OCI-LY3 (cell line): Measurements from ENCODE around the gene PRR7.

Source experiments
- H2AFZ ChIP-seq: fragments of 200-600, 300-600 bp; shearing (Covaris generic); 2 replicates; pipeline ENCODE4 v1.6.0; 2014; ENCODE audit warnings: antibody characterized with exemption, low read depth, low read length
- H3K27ac ChIP-seq: fragments of 200-600, 300-600 bp; sonication (generic); 2 replicates; pipeline ENCODE4 v1.5.1; 2014; ENCODE audit warnings: mild to moderate bottlenecking, low read length, moderate library complexity, mixed read lengths
- H3K27me3 ChIP-seq: fragments of 200-600, 300-600 bp; sonication (generic); 2 replicates; pipeline ENCODE4 v1.6.1; 2014; ENCODE audit warnings: low read depth, low read length, mixed read lengths
- H3K36me3 ChIP-seq: fragments of 200-600, 300-600 bp; sonication (generic); replicated peaks from 2 replicates; pipeline ENCODE3; 2014; ENCODE audit warnings: low read depth, low read length, mixed read lengths
- H3K4me1 ChIP-seq: fragments of 300-600, 200-600 bp; sonication (generic); 2 replicates; pipeline ENCODE4 v1.6.1; 2014; ENCODE audit warnings: low read length, mixed read lengths
- H3K4me2 ChIP-seq: fragments of 200-600, 300-600 bp; sonication (generic); 2 replicates; pipeline ENCODE4 v1.6.1; 2014; ENCODE audit warnings: low read length, mixed read lengths
- H3K4me3 ChIP-seq: fragments of 300-600, 200-600 bp; sonication (generic); 2 replicates; pipeline ENCODE4 v1.5.1; 2014; ENCODE audit warnings: antibody characterized with exemption, mild to moderate bottlenecking, low read length, moderate library complexity
- H3K79me2 ChIP-seq: fragments of 300-600, 200-600 bp; shearing (Covaris generic); 2 replicates; pipeline ENCODE4 v1.6.1; 2014; ENCODE audit warnings: mild to moderate bottlenecking, low read length, mixed read lengths
- H3K9ac ChIP-seq: fragments of 300-600, 200-600 bp; shearing (Covaris generic); 2 replicates; pipeline ENCODE4 v1.6.0; 2014; ENCODE audit warnings: mild to moderate bottlenecking, low read length, moderate library complexity
- H3K9me3 ChIP-seq: fragments of 200-600, 300-600 bp; shearing (Covaris generic); 2 replicates; pipeline ENCODE4 v1.6.1; 2014; ENCODE audit warnings: low read length, mixed read lengths; ENCODE audit not compliant: insufficient read depth
- H4K20me1 ChIP-seq: fragments of 200-600, 300-600 bp; sonication (generic); 2 replicates; pipeline ENCODE4 v1.6.1; 2016; ENCODE audit warnings: low read length, mixed read lengths; ENCODE audit not compliant: insufficient read depth
- EZH2phosphoT487 ChIP-seq: fragments of 200-600 bp; shearing (Covaris generic); IDR thresholded peaks from 2 replicates; pipeline ENCODE4 v1.6.1; 2018; ENCODE audit warnings: antibody characterized with exemption, mixed run types, low read depth
- TF ChIP-seq, protein P1 (sequence below): fragments of 200-600, 300-600 bp; sonication (generic); IDR thresholded peaks from 2 replicates; pipeline ENCODE4 v1.5.1; 2014; ENCODE audit warnings: antibody characterized with exemption, low read length, low read depth

Gene PRR7

DNA sequence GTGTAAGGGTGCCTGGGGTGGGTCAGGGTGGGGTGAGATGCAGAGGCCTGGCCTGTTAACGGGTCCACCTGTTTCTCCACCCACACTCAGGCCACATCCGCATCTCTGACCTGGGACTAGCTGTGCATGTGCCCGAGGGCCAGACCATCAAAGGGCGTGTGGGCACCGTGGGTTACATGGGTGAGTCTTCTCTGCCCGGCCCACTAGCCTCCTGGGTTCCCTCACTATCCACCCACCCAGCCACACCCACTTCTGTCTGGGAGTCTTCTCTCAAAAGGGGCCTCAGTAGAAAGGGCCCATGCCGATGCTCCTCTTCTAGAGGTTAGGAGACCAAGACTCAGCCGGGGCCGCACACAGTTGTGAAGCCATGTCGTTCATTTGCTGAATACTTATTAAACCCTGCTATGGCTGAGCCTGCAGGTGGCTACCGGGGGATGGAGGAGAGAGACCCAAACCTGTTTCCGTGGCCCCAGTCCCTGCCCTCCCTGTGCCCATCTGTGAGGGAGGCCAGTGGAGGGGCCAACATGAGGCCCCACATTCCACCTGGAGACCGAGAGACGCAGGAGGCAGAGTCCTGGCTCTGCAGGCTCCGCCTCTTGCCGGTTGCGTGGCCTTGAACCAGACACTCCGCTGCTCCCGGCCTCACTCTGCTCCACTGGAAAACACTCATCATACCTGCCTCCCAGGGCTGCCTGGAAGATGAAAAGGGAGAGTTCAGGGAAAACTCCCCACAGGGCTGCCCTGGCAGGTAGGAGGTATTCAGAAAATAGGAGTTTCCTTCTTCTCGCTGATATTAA lies 11.5 kb upstream of the PRR7 start:
- Histone ChIP-seq H3K4me1 (peaks cover 19% of the 10 kb centered on the region), H3K36me3 (peaks cover 38% of the 10 kb centered on the region), H3K27me3 (no peaks in the 10 kb centered on the region), H3K4me2 (no peak overlapping the region), H3K9me3 (no peaks in the 10 kb centered on the region), H4K20me1 (no peaks in the 10 kb centered on the region; the same call in 1 of the 2 replicates), H3K9ac (no peak overlapping the region), H3K27ac (no peak overlapping the region), H3K79me2 (peaks cover 4% of the 10 kb centered on the region), H3K4me3 (no peak overlapping the region), H2AFZ (no peak overlapping the region)
- TF ChIP-seq, protein P1, sequence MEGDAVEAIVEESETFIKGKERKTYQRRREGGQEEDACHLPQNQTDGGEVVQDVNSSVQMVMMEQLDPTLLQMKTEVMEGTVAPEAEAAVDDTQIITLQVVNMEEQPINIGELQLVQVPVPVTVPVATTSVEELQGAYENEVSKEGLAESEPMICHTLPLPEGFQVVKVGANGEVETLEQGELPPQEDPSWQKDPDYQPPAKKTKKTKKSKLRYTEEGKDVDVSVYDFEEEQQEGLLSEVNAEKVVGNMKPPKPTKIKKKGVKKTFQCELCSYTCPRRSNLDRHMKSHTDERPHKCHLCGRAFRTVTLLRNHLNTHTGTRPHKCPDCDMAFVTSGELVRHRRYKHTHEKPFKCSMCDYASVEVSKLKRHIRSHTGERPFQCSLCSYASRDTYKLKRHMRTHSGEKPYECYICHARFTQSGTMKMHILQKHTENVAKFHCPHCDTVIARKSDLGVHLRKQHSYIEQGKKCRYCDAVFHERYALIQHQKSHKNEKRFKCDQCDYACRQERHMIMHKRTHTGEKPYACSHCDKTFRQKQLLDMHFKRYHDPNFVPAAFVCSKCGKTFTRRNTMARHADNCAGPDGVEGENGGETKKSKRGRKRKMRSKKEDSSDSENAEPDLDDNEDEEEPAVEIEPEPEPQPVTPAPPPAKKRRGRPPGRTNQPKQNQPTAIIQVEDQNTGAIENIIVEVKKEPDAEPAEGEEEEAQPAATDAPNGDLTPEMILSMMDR, result no peak
- no peak for TF ChIP-seq EZH2phosphoT487

DNA sequence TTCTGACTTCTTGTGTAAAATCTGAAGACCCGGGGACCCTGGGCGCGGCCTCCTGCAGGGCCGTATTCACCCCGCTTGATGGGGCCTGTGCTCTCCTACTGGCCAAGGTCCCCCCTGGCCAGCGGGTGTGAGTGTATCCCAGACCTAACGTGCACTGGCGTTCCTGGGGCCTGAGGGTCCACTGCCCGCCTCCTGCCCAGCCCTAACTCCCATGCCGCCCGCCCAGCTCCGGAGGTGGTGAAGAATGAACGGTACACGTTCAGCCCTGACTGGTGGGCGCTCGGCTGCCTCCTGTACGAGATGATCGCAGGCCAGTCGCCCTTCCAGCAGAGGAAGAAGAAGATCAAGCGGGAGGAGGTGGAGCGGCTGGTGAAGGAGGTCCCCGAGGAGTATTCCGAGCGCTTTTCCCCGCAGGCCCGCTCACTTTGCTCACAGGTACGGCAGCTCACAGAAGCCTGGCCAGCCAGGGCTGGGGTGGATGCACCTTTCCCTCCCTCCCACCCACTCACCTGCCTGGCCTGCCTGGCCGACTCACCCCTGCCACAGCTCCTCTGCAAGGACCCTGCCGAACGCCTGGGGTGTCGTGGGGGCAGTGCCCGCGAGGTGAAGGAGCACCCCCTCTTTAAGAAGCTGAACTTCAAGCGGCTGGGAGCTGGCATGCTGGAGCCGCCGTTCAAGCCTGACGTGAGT lies 10.6 kb upstream of the PRR7 start:
- H3K4me3 ChIP-seq, result no peak overlapping the region
- TF ChIP-seq, protein P1, result no peak
- no peak for TF ChIP-seq EZH2phosphoT487
- H3K4me2 ChIP-seq, result no peak overlapping the region
- no peaks in the 10 kb centered on the region for H3K79me2 ChIP-seq
- no peaks in the 10 kb centered on the region for H3K27me3 ChIP-seq
- H3K27ac ChIP-seq, result no peak overlapping the region
- no peaks in the 10 kb centered on the region; the same call in 1 of the 2 replicates for H4K20me1 ChIP-seq
- H3K9me3 ChIP-seq, result no peaks in the 10 kb centered on the region
- no peak overlapping the region for H2AFZ ChIP-seq
- no peak overlapping the region for H3K9ac ChIP-seq
- H3K4me1 ChIP-seq, result peaks cover 11% of the 10 kb centered on the region
- peaks cover 35% of the 10 kb centered on the region for H3K36me3 ChIP-seq

DNA sequence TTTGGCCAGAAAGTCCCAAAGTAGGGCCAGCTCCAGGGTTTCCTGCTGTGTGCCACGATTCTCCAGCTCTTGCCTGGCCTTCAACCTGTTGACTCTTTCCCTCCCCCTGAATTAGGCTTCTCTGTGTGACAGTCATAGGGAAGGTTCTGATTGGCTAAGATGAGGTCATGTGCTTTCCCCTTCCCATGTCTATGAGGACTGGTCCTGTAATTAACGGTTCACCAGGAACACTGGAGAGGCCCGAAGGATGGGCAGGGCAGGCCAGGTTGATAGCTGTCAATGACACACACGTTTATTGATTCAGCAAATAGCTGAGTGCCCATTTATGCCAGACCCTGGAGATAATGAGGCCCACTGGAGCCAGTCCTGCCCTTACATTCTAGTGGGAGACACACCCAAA lies 9.0 kb upstream of the PRR7 start:
- TF ChIP-seq, protein P1, result no peak
- TF ChIP-seq EZH2phosphoT487, result no peak
- Histone ChIP-seq H3K4me2 (no peak overlapping the region), H3K27me3 (no peaks in the 10 kb centered on the region), H3K79me2 (no peaks in the 10 kb centered on the region), H3K9me3 (no peaks in the 10 kb centered on the region), H3K9ac (no peak overlapping the region), H3K36me3 (peaks cover 26% of the 10 kb centered on the region), H3K27ac (no peak overlapping the region), H3K4me3 (no peak overlapping the region), H3K4me1 (no peaks in the 10 kb centered on the region), H4K20me1 (no peaks in the 10 kb centered on the region; the same call in 1 of the 2 replicates), H2AFZ (no peak overlapping the region)

DNA sequence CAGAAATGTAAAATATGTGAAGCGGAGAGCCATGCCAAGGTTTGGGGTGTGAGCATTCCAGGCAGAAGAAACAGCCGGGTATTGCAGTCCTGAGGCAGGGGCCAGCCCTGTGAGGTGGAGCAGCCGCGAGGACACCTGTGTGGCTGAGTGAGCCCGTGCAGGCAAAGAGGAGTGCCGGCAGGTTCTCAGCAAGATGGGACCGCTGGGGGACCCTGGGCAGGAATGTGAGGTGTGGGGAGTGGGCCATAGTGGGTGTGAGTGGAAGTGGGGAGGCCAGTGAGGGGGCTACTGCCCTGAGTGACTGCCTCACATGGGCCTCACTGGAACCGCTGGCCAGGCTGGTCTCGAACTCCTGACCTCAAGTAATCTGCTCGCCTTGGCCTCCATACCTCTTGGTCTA lies 8.1 kb upstream of the PRR7 start:
- H3K79me2 ChIP-seq, result no peaks in the 10 kb centered on the region
- H4K20me1 ChIP-seq, result no peaks in the 10 kb centered on the region; the same call in 1 of the 2 replicates
- H3K27ac ChIP-seq, result no peak overlapping the region
- H2AFZ ChIP-seq, result no peak overlapping the region
- no peak overlapping the region for H3K4me2 ChIP-seq
- no peaks in the 10 kb centered on the region for H3K4me1 ChIP-seq
- H3K4me3 ChIP-seq, result no peak overlapping the region
- no peaks in the 10 kb centered on the region for H3K27me3 ChIP-seq
- TF ChIP-seq, protein P1, result no peak
- TF ChIP-seq EZH2phosphoT487, result no peak
- no peaks in the 10 kb centered on the region for H3K9me3 ChIP-seq
- H3K9ac ChIP-seq, result no peak overlapping the region
- peaks cover 23% of the 10 kb centered on the region for H3K36me3 ChIP-seq
